Transverse colon (tissue), 4 donors: ENCODE measurements around the gene NRP1.

Experiments used
- CTCF ChIP-seq, 5 experiments: fragments of 200-600 bp in 3 of 5; fragments of 450-650 bp in 2 of 5; sonication (generic) in 3 of 5; IDR thresholded peaks; 1 replicate in 2 of 5; 2 replicates in 3 of 5; pipeline ENCODE4 v1.5.1; 2016 to 2017; ENCODE audit warnings: antibody characterized with exemption in 5 of 5, inconsistent platforms in 3 of 5, mild to moderate bottlenecking in 2 of 5, moderate library complexity in 1 of 5
- POLR2AphosphoS5 ChIP-seq, 3 donors: sonication (generic); formaldehyde crosslinking; IDR thresholded peaks; one replicate each; pipeline ENCODE4 v1.6.1; 2016; ENCODE audit warnings: antibody characterized with exemption in 3 of 3

DNA sequence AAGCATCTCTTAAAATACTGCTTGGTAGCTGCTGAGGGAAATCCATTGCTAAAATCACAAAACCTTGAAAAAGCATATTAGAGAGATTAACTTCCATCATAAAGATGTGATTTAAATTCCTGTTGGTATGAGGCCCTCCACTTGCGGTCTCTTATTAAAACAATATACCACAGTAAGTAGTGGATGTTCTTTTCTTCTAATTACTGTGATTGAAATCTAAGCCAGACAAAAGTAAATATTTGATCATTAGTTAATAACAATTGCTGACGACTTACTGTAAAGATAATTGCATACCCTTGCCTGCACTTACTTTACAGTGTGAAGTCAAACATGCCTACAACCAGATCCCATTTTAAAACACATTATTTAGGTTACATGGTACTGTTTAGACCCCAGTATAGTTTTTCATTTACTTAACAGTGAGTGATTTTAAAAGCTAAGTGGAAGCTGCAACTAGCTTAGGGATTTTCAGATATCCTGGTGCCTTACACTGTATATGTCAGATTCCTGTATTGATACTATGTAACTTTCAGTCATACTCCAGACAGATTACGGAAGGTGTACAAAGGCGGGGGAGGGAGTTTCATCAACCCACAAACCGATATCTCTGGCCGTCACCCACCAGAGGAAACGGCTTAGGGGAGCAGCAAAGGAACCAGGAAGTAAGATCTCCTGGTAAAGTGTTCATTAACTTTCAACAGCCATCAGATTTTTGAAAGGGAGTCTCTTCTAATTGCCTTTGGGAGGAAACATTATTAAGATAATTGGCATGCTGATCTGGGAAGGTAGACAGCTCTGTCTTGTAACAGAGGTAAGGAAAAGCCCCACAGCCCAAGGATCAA, 986 bp downstream of the NRP1 start:
- TF ChIP-seq CTCF (IDR thresholded peaks at IDR 0.05) = no peak
- no peak for TF ChIP-seq POLR2AphosphoS5 (IDR thresholded peaks at IDR 0.05)
